SH-SY5Y (cell line): ENCODE data around the gene MBD6.

Experiments used
- GATA2 ChIP-seq: IDR thresholded peaks from 2 replicates; pipeline ENCODE4 v1.6.1; 2011; ENCODE audit warnings: mild to moderate bottlenecking, low read depth, low read length
- GATA3 ChIP-seq: IDR thresholded peaks from 2 replicates; pipeline ENCODE4 v1.6.1; 2011; ENCODE audit warnings: low read depth, mild to moderate bottlenecking, low read length, moderate library complexity

GRCh38 chr12:57534991-57535543, 12.4 kb downstream of the MBD6 start:
- TF ChIP-seq GATA3 (no peak), GATA2 (no peak)
